ENCODE measurements around the gene YTHDF1. TPM values are rescaled to one million over a fixed set of nuclear protein-coding genes. Genes with fewer than 3 reads are reported as not detected.
"Not testable (repeated sequence)": the region's sequence is repeated elsewhere in the genome, so short reads cannot be mapped to it uniquely, and the experiment has no call there.

Gene YTHDF1
- total RNA-seq, 2 experiments from 2014 or later = 36.2 to 38.7 TPM

DNA sequence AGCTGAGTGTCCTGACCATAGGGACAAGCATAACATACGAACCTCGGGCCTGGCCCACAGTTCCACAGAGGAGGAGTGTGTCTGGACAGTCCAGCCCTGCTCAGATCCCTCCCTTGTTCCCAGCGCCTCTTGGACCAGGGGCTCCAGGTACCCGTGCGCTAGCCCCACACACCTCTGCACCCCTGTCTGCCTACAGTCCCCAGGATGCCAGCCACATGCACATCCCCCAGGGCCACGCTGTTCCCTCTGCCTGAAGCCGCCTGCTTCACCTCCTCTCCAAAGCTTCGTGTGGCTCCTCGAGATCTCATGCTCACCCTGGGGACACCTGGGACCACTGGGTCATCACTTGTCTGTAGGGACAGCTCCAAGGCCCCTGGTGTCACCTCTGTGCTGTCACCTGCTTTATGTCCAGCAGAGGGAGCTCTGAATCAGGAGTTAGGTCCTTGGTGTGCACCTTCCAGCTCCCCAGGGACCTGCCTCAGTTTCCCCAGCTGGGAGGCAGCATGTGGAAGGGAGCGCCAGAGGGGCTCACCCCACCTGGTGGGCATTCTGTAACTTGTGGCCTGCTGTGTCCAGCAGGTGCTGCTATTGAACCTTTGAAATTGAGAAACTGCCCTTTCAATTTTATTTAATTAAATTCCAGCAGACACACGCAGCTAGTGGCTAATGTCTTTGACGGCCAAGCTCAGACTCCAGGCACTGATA, 7.3 kb upstream of the YTHDF1 start:
- Mint-ChIP-seq H3K36me3 (ENCODE audit: low read depth) (no peaks in the 10 kb centered on the region), H3K27me3 (ENCODE audit: low read depth) (peaks cover 4% of the 10 kb centered on the region), H3K27ac (no peak overlapping the region), H3K4me1 (ENCODE audit: low read depth) (no peaks in the 10 kb centered on the region), H3K4me3 (no peak overlapping the region), H3K9me3 (ENCODE audit: insufficient read depth) (no peaks in the 10 kb centered on the region)
- CTCF ChIA-PET = interaction anchor here (0.6 to 4.0 kb wide), 33 partner anchors 10 to 854 kb away, joined by 3 to 61 read pairs (median 4); partner anchors contain the start of genes ARFGAP1, BIRC7, NKAIN4 and YTHDF1
- DNase-seq = peak; percentile 67
- POLR2A ChIA-PET = no interaction called here
- peak; percentile 75 for ATAC-seq

DNA sequence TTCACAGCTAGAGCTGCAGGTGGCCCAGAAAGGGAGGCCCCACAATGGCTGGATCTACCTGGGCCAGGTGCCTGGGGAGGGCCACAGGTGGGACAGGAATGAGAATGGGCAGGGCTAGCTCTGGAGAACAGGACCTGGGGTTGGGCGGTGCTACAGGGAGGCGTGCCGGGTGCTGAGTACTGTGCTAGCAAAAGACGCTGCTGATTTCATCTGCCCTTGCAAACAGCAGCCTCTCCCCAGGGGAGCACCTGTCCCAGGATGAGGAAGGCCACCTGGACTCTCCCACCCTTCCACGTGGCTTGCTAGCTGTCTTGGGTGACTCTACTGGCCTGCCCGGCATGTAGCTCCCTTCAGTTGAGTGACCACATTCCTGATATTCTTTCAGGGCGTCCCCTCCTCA, 6.6 kb upstream of the YTHDF1 start:
- peaks cover 4% of the 10 kb centered on the region for H3K27me3 Mint-ChIP-seq (ENCODE audit: low read depth)
- H3K9me3 Mint-ChIP-seq (ENCODE audit: insufficient read depth) = no peaks in the 10 kb centered on the region
- ChIA-PET CTCF (interaction anchor here (0.7 to 4.0 kb wide), 14 partner anchors 10 to 159 kb away, joined by 3 to 61 read pairs (median 10); partner anchors contain the start of genes BIRC7, NKAIN4 and YTHDF1), POLR2A (no interaction called here)
- no peaks in the 10 kb centered on the region for H3K36me3 Mint-ChIP-seq (ENCODE audit: low read depth)
- no peaks in the 10 kb centered on the region for H3K4me1 Mint-ChIP-seq (ENCODE audit: low read depth)
- no peak overlapping the region for H3K27ac Mint-ChIP-seq
- no peak for DNase-seq
- ATAC-seq = no peak
- no peak overlapping the region for H3K4me3 Mint-ChIP-seq

DNA sequence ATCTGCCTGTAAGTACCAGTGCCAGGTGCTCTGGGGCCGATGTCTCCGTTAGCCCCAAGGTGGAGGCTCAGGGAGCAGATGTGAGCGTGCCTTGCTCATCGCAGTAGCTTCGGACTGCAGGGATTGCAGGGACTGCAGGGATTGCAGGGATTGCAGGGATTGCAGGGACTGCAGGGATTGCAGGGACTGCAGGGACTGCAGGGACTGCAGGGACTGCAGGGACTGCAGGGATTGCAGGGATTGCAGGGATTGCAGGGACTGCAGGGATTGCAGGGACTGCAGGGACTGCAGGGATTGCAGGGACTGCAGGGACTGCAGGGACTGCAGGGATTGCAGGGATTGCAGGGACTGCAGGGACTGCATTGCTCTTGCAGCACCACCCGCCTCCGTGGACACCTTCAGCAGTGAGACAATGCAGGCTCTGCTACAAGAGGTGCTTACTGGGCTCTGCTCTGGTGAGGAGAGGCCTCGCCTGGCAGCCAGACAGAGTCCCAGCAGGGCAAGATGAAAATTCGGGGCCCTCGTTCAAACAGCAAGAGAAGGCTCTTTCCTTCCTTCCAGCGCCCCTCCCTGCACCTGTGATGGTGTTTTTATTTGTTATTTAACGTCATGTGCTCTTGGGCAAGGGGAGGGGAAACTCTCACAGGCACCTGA, 5.6 kb upstream of the YTHDF1 start:
- DNase-seq; H3K9me3 Mint-ChIP-seq (ENCODE audit: insufficient read depth); H3K36me3 Mint-ChIP-seq (ENCODE audit: low read depth); H3K4me3 Mint-ChIP-seq; H3K4me1 Mint-ChIP-seq (ENCODE audit: low read depth); ATAC-seq; POLR2A ChIA-PET; H3K27me3 Mint-ChIP-seq (ENCODE audit: low read depth); H3K27ac Mint-ChIP-seq: not testable (repeated sequence)
- CTCF ChIA-PET = interaction anchor here (1.4 kb wide), 1 partner anchor 11 kb away, joined by 3 read pairs; no protein-coding TSS in a partner anchor

DNA sequence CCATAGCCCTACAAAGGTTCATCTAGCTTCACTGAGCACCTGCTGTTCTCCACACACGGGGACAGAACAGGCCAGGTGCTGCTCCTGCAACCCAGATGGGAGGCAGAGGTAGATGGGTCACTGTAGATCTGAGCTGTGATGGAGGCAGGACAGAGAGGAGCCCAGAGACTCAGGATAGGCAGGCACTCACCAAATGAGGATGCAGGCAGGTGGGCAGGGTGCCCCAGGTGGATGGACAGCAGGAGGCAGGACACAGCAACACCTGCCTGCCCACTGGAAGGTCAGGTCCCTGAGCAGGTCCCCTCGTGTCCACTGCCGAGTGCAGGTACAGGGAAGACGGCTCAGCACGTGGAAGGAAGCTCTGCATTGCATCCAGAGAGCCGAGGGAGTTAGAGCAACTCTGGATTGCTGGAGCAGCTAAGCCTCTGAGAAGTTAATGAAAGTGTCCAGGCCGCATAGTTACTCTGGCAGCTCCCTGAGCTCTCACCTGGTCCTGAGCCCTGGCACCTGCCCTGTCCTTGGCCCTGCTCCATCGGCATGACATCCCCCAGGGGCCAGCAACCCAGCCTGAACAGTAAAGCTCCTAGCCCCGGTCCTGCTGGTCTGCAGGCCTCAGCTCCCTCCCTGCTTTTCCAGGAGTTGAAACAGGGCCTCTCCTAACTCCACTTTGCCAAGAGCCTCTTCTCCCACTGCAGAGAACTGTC, 4.9 kb upstream of the YTHDF1 start:
- Mint-ChIP-seq H3K27ac (no peak overlapping the region), H3K36me3 (ENCODE audit: low read depth) (no peaks in the 10 kb centered on the region), H3K9me3 (ENCODE audit: insufficient read depth) (no peaks in the 10 kb centered on the region), H3K4me1 (ENCODE audit: low read depth) (peaks cover 9% of the 10 kb centered on the region), H3K4me3 (no peak overlapping the region), H3K27me3 (ENCODE audit: low read depth) (peaks cover 4% of the 10 kb centered on the region)
- ATAC-seq (no peak), DNase-seq (no peak)
- POLR2A ChIA-PET = no interaction called here
- CTCF ChIA-PET = interaction anchor here (1.1 to 1.4 kb wide), 2 partner anchors 12 to 355 kb away, joined by 3 read pairs; no protein-coding TSS in a partner anchor

DNA sequence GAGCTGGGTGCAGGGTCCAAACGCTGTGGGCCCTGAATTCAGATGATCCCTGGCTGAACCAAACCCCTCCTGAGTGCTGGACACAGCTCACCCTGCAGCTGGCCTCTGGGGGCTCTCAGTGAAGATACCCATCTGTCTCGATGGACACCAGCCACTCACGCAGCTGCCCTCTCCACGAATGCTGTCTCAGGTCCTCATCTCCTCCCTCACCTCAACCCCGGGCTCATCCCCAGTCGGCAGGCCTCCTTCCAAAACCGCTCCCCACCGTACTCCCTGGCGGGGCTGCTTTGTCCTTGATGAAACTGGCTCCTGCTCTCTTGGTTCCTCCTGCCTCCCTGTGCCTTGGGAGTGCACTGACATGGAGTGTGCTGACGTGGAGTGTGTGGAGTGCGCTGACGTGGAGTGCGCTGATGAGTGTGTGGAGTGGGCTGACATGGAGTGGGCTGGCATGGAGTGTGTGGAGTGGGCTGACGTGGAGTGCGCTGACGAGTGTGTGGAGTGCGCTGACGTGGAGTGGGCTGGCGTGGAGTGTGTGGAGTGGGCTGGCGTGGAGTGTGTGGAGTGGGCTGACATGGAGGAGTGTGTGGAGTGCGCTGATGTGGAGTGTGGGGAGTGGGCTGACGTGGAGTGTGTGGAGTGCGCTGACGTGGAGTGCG, 4.1 kb upstream of the YTHDF1 start:
- Mint-ChIP-seq H3K27me3 (ENCODE audit: low read depth) (peaks cover 4% of the 10 kb centered on the region), H3K4me3 (no peak overlapping the region), H3K36me3 (ENCODE audit: low read depth) (peaks cover 5% of the 10 kb centered on the region), H3K4me1 (ENCODE audit: low read depth) (peaks cover 12% of the 10 kb centered on the region), H3K9me3 (ENCODE audit: insufficient read depth) (no peaks in the 10 kb centered on the region), H3K27ac (no peak overlapping the region)
- DNase-seq (no peak), ATAC-seq (no peak)
- ChIA-PET CTCF (interaction anchor here (1.1 to 1.4 kb wide), 2 partner anchors 13 to 354 kb away, joined by 3 read pairs; no protein-coding TSS in a partner anchor), POLR2A (no interaction called here)

DNA sequence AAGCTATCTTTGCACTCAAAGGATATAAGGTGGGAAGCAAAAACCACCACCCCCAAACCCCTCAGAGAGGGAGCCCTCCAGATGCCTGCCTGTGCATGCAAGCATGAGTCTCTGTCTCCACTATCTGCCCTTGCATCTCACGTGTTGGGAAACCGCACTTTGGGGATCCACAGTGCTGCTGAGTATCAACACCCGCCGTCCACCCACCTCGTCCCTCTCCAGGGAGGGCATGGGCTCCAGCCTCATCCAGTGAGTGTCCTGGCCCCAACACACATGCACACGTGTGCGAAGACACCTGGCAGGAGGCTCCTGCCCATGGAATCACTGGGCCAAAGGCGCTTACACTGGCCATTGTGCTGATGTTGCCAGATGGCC, 3.5 kb upstream of the YTHDF1 start:
- Mint-ChIP-seq H3K27ac (no peak overlapping the region), H3K27me3 (ENCODE audit: low read depth) (peaks cover 4% of the 10 kb centered on the region), H3K4me1 (ENCODE audit: low read depth) (peaks cover 17% of the 10 kb centered on the region), H3K36me3 (ENCODE audit: low read depth) (peaks cover 10% of the 10 kb centered on the region), H3K4me3 (no peak overlapping the region), H3K9me3 (ENCODE audit: insufficient read depth) (no peaks in the 10 kb centered on the region)
- ChIA-PET CTCF (interaction anchor here (0.6 kb wide), 1 partner anchor 19 kb away, joined by 3 read pairs; no protein-coding TSS in a partner anchor), POLR2A (no interaction called here)
- ATAC-seq (no peak), DNase-seq (no peak)

DNA sequence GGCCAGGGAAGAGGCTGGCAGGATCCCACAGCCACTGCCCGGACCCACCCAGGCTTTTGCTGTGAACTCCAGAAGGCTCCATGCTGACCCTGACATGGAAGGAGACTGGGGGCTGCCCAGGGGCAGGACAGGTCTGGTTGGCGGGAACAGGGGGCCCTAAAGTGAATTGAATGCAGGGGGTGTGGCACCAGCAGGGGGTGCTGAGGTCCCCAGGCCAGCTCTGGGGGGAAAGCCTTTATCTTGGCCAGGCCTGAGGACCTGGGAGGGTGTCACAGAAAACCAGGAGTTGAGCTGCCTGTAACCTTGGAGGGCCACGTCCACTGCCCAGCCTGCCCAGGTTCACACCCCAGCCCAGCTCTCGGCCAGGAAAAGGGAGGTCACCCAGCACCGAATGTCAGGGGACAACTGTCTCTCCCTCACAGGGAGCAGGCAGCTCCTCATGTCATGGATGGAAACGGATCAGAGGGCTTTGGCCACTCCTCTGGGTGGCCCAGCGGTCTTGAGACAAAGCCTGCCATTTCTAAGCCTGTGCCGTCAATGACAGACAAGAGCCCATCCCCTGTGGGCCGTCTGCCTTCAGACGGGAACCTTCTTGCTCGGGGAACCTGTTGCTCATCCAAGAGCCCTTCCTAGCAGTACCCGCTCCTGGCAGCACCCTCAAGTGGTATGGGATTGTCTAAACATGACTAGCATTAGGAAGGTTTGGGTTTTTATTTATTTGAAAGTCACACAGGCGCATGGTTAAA, 2.9 kb upstream of the YTHDF1 start:
- no peaks in the 10 kb centered on the region for H3K9me3 Mint-ChIP-seq (ENCODE audit: insufficient read depth)
- H3K27me3 Mint-ChIP-seq (ENCODE audit: low read depth) = peaks cover 4% of the 10 kb centered on the region
- CTCF ChIA-PET = interaction anchor here (0.6 to 1.0 kb wide), 2 partner anchors 18 to 66 kb away, joined by 3 read pairs; no protein-coding TSS in a partner anchor
- POLR2A ChIA-PET = no interaction called here
- peaks cover 23% of the 10 kb centered on the region for H3K4me1 Mint-ChIP-seq (ENCODE audit: low read depth)
- no peak overlapping the region for H3K27ac Mint-ChIP-seq
- no peak for DNase-seq
- peaks cover 16% of the 10 kb centered on the region for H3K36me3 Mint-ChIP-seq (ENCODE audit: low read depth)
- no peak overlapping the region for H3K4me3 Mint-ChIP-seq
- no peak for ATAC-seq

DNA sequence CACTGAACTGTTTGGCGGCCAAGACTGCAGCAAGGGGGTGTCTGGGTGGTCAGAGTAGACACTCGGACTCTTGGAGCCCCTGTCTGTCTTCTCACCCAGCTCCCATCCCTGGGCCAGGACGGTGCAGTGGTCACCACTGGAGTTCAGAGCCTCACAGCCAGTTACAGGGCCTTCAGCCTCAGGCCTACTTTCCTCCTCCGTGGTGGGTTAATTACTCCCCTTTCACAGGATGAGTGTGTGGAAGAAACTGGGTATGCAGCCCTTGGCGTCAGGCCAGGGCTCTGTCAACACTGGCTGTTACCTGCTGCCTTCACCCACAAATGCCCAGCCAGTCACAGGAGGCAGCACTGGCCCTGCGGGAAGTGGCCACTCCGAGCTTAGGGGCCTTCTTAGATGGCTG, 1.8 kb upstream of the YTHDF1 start:
- no peak overlapping the region for H3K4me3 Mint-ChIP-seq
- ChIA-PET POLR2A (interaction anchor here (0.5 kb wide), 1 partner anchor 12 kb away, joined by 3 read pairs; no protein-coding TSS in a partner anchor), CTCF (no interaction called here)
- peaks cover 4% of the 10 kb centered on the region for H3K27me3 Mint-ChIP-seq (ENCODE audit: low read depth)
- H3K4me1 Mint-ChIP-seq (ENCODE audit: low read depth) = peaks cover 33% of the 10 kb centered on the region
- ATAC-seq = no peak
- H3K27ac Mint-ChIP-seq = no peak overlapping the region
- peaks cover 25% of the 10 kb centered on the region for H3K36me3 Mint-ChIP-seq (ENCODE audit: low read depth)
- H3K9me3 Mint-ChIP-seq (ENCODE audit: insufficient read depth) = no peaks in the 10 kb centered on the region
- no peak for DNase-seq

DNA sequence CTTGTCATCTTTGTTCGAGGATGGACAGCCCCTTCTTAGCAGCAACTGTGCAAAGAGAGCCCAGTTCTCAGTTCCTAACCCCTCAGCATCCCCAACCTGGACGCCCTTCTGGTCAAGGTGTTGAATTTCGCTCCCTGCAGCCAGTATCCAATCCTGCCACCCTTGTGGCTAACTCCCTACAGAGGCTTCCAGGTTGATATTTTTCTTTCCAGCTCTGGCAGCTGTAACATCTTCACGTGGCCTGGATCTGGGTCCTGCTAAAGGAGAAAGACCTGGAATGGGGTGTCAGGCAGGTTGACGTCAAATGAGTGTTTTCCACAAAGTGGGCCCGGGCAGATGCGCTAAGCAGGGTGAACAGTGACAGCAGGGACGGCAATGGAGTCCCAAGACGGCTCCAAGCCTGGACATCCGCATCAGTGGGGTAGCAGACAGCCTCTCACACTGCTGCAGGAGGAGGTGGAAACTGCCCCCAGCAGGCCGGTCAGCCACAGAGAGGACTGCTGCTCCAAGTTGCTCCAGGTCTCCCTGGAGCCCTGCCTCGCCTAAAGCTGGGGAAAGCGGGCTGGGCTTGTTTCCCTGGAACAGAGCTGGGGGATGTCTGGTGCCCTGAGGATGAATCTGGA, 1.0 kb upstream of the YTHDF1 start:
- ATAC-seq (no peak), DNase-seq (no peak)
- H3K27me3 Mint-ChIP-seq (ENCODE audit: low read depth) = peaks cover 4% of the 10 kb centered on the region
- POLR2A ChIA-PET = interaction anchor here (0.5 kb wide), 1 partner anchor 11 kb away, joined by 3 read pairs; no protein-coding TSS in a partner anchor
- peak overlapping the region; percentile 77 for H3K4me3 Mint-ChIP-seq
- H3K4me1 Mint-ChIP-seq (ENCODE audit: low read depth) = peaks cover 40% of the 10 kb centered on the region
- H3K27ac Mint-ChIP-seq = peak overlapping the region; percentile 83
- H3K36me3 Mint-ChIP-seq (ENCODE audit: low read depth) = peaks cover 33% of the 10 kb centered on the region
- CTCF ChIA-PET = no interaction called here
- H3K9me3 Mint-ChIP-seq (ENCODE audit: insufficient read depth) = no peaks in the 10 kb centered on the region

DNA sequence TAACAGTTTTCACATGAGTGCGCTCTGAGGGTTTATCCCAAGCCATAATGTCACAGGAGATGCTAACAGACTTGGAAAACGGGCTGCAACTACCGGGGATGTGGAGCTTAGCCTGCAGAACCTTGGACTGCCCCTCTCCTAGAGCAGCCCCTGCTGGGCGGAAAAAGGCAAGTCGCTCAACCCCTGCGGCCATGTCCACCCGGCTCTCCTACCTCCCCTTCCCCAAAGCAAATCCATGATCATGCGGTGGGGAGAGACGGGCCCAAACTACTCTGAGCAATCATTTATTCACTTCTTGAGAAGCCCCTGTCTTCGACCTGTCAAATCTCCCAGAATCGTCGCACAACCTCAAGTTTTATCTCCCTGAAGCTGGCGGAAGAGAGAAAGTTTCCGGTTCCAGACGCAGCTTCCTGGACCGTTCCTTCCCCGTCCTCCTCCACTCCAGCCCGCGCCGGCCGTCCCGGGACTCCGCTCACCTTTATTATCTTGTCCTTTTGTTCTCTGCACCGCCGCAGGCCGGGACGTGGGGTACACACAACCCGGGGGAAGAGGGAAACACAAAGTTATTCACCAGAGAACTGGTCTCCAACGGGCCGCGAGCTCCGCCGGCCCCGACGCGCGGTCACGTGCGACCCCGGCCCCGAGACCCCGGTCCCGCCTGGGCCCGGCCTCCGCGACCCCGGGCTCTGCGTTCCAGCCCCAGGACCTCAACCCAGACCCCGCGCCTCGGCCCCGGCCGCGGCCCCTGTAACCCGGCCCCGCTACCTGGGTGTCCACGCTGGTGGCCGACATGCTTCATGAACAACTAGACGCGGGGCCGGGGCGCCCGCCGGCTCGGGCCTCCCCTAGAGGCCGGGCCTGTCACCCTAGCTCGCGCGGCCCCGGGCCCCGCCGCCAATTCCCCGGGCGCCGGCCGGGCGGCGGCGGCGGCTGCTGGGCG, 560 bp downstream of the YTHDF1 start:
- ChIA-PET POLR2A (interaction anchor here (0.7 to 1.4 kb wide), 2 partner anchors 10 to 57 kb away, joined by 4 read pairs; partner anchors contain the start of gene ARFGAP1), CTCF (interaction anchor here (1.0 to 7.0 kb wide), 3 partner anchors 8 to 243 kb away, joined by 3 to 48 read pairs (median 3); no protein-coding TSS in a partner anchor)
- Mint-ChIP-seq H3K27ac (peak overlapping the region; percentile 86), H3K9me3 (ENCODE audit: insufficient read depth) (no peaks in the 10 kb centered on the region), H3K4me1 (ENCODE audit: low read depth) (peaks cover 45% of the 10 kb centered on the region), H3K36me3 (ENCODE audit: low read depth) (peaks cover 42% of the 10 kb centered on the region), H3K27me3 (ENCODE audit: low read depth) (peaks cover 4% of the 10 kb centered on the region), H3K4me3 (peak overlapping the region; percentile 94)
- ATAC-seq (peak; percentile 8), DNase-seq (peak; percentile 40)

Measured in activated CD8-positive, alpha-beta T cell treated with anti-CD3 and anti-CD28 coated beads, Interleukin-2, amount 10 ng/mL, durations not matched to agents 7 days and 5 days (primary cell).